A549 (cell line): ENCODE results near the gene CRYBB2.

Experiments
- CEBPB ChIP-seq, 2 experiments: fragments of >200 bp in 1 of 2; sonication (Bioruptor Twin) in 1 of 2; formaldehyde crosslinking in 1 of 2; IDR thresholded peaks; 2 replicates each; pipeline ENCODE4 v1.6.1; 2012 to 2016
- CTCF ChIP-seq: fragments of >200 bp; sonication (Bioruptor Twin); formaldehyde crosslinking; IDR thresholded peaks from 3 replicates; pipeline ENCODE4 v1.5.1; 2016
- ELK1 ChIP-seq: fragments of 150-350 bp; IDR thresholded peaks from 2 replicates; pipeline ENCODE4 v1.6.1; 2014; ENCODE audit warnings: low read depth, mild to moderate bottlenecking, low read length
- HDAC2 ChIP-seq: fragments of 200-600 bp; sonication (generic); IDR thresholded peaks from 2 replicates; pipeline ENCODE4 v1.6.1; 2016
- JUN ChIP-seq, 2 experiments: fragments of >200 bp; sonication (Bioruptor Twin); formaldehyde crosslinking; IDR thresholded peaks; 2 replicates in 1 of 2; 3 replicates in 1 of 2; pipeline ENCODE4 v1.6.1; 2016 to 2017
- JUNB ChIP-seq: fragments of >200 bp; sonication (Bioruptor Twin); formaldehyde crosslinking; IDR thresholded peaks from 2 replicates; pipeline ENCODE4 v1.6.1; 2016
- MAZ ChIP-seq: fragments of 150-350 bp; IDR thresholded peaks from 2 replicates; pipeline ENCODE4 v1.6.1; 2014; ENCODE audit warnings: antibody characterized with exemption, low read depth, low read length, borderline replicate concordance
- POLR2A ChIP-seq: IDR thresholded peaks from 2 replicates; pipeline ENCODE4 v1.6.1; 2012; ENCODE audit warnings: mild to moderate bottlenecking, low read length
- RAD21 ChIP-seq, 2 experiments: fragments of >200 bp in 1 of 2; sonication (Bioruptor Twin) in 1 of 2; formaldehyde crosslinking in 1 of 2; IDR thresholded peaks in 1 of 2; conservative IDR thresholded peaks in 1 of 2; 2 replicates in 1 of 2; 3 replicates in 1 of 2; pipeline ENCODE4 v1.6.1; 2012 to 2018; ENCODE audit warnings: inconsistent platforms in 1 of 2
- RNF2 ChIP-seq: fragments of 200-600 bp; sonication (generic); IDR thresholded peaks from 2 replicates; pipeline ENCODE4 v1.6.1; 2016; ENCODE audit warnings: low read depth, mild to moderate bottlenecking, antibody characterized with exemption, moderate library complexity, borderline replicate concordance
- SREBF2 ChIP-seq: fragments of 450-650 bp; IDR thresholded peaks from 2 replicates; pipeline ENCODE4 v1.6.1; 2014; ENCODE audit warnings: mild to moderate bottlenecking, moderate library complexity

- TF ChIP-seq MAZ (no peak), CEBPB (IDR thresholded peaks at IDR 0.05) (no peak), RNF2 (no peak), JUNB (no peak), CTCF (no peak), RAD21 (conservative IDR thresholded peaks at IDR 0.05 in 1 of 2, IDR thresholded peaks at IDR 0.05 in 1 of 2) (no peak), POLR2A (no peak), SREBF2 (no peak), HDAC2 (no peak), ELK1 (no peak), JUN (IDR thresholded peaks at IDR 0.05) (no peak)
Observed at GRCh38 chr22:25182131-25183110, 37.0 kb upstream of the CRYBB2 start.
